GM19372 (cell line): ENCODE measurements around the gene C11orf91.

ENCODE experiments used
- ATAC-seq: cut with Tn5 transposase; IDR thresholded peaks from one replicate; pipeline ENCODE4 v1.9.1; 2021; ENCODE audit warnings: mild to moderate bottlenecking, low read depth, moderate library complexity; ENCODE audit not compliant: unreplicated experiment

The C11orf91 gene

DNA sequence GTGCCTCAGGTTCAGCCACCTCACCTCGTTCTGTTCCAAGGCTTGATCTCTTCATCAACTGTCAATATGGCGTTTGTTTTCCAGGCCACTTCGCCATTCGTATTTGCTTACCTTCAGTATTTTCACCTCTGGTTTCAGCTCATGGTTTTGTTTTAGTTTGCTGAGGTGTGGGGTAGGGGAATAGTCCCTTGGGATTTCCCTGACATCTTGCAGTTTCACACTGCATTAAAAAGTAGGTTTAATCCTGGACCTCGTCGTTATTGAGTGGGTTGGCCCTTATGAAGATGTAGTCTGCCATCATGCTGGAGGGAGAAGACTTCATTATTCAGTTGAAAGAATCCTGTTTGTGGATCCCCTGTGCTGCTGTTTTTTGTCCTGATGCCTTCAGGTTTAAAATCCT, 46.0 kb downstream of the C11orf91 start:
- no peak for ATAC-seq

DNA sequence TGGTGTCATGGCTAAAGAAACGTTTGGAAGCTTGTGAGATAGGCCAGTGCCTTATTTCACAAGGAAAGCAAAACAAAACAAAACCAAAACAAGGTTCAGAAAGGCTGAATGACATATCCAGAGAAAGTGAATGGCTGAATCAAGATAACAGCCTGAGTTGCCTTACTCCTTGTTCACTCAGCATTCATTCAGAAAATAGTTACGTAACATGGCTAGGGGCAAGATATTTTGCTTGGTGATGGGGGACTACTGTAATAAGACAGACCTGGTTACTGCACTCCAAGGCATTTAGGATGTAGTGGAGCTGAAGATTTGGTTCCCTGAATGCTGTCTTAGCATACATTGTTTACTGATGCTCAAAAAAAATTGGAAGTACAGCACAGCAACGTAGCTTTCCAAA, 47.7 kb downstream of the C11orf91 start:
- no peak for ATAC-seq

DNA sequence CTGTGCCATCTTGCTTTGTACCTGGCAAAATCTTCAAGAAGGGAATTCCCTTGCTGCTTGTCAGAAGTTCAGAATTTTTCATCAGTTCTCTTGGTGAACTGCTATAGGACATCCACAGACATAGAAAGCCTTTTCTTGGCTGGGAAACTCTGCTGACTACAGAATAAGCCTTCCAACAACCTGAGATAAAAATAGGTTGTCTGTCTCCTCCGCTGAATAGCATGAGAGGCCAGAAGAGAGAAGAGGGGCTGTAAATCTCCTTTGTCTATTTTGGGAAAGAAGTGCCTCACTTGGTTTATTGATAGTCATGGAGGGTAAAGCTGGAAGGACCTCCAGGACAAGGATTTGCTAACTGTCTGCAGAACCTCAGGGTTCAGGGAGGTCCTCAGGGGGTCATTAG, 48.2 kb downstream of the C11orf91 start:
- ATAC-seq, result no peak

DNA sequence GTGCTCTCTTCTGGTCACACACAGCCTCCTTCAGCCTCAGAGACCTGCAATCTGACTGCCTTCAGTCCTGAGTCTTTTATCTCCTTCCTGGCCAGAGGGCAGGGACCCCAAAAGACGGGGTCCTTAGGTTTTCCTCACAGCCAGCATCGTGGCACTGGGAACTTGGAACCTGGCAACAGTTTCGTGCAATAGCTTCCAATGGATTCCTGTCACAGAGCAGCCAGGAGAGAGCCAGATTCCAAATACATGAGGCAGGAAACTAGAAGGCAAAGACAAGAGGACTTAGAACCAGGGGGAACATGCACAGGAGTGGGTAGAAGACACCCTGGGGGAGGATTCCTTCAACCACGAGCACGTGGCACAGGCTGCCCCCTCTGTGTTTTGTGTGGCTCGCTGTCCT, 48.6 kb downstream of the C11orf91 start:
- ATAC-seq, result no peak

DNA sequence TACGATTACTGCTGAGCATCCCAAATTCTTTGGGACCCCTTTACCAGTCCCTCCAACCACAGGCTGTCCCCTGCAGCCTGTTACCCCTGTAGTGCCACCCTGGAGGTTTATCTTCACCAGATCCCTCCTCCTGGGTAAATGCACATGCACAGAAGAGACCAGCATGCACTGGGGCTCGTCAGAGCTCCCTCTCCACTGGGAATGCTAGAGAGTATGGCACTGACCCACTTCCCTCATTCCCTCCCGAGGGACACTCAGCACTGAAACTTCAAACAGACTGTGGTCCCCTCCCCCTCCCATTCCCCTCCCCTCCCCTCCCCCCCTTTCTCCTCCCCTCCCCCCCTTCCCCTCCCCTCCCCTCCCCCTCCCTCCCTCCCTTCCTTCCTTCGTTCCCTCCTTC, 49.1 kb downstream of the C11orf91 start:
- no peak for ATAC-seq

DNA sequence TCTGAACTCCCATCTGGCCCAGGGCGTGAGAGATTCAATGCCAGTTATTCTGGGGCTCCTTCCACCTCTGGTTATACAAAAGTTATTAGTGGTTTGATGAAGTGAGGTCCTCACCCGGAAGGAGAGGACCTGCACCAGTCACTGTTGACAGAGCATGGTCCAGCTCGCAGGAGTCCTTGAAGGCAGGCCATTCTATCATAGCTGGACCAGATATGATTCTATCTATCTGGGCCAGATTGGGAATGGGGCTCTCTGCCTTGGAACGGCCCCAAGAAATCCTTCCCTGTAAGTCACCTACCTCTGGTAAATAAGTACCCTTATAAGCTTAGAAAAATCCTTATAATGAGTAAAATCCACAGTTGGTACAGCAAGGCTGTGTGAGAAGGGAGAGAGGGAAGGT, 50.7 kb downstream of the C11orf91 start:
- ATAC-seq, result no peak
